ENCODE results near the gene RING1. TPM values are rescaled to one million over a fixed set of nuclear protein-coding genes. Genes with fewer than 3 reads are reported as not detected.

Gene RING1
- total RNA-seq, 3 donors from 2014 or later (not counting 1 experiment from before 2014, with no cell fraction given) = 34.5 to 40.3 (median 36.5) TPM

- Histone ChIP-seq H3K4me1 (ENCODE audit: control insufficient read depth, insufficient read depth, low read length) (peaks cover 4% of the 10 kb centered on the region), H3K9me3 (ENCODE audit: control insufficient read depth, insufficient read depth, low read length) (no peaks in the 10 kb centered on the region), H3K4me3 (ENCODE audit: low read length) (no peak overlapping the region), H3K36me3 (ENCODE audit: control insufficient read depth, insufficient read depth, low read length) (no peaks in the 10 kb centered on the region), H3K27ac (ENCODE audit: low read length) (no peak overlapping the region), H3K27me3 (ENCODE audit: control insufficient read depth, insufficient read depth, low read length) (no peaks in the 10 kb centered on the region)
- Mint-ChIP-seq H3K9me3 (no peaks in the 10 kb centered on the region), H3K36me3 (no peaks in the 10 kb centered on the region), H3K27me3 (ENCODE audit: low read depth in 2 of 2) (peaks cover 0 to 10% of the 10 kb centered on the region in 2 donors), H3K4me1 (peaks cover 2 to 3% of the 10 kb centered on the region in 2 donors), H3K27ac (no peak overlapping the region), H3K4me3 (no peak overlapping the region)
- TF ChIP-seq, protein P1, sequence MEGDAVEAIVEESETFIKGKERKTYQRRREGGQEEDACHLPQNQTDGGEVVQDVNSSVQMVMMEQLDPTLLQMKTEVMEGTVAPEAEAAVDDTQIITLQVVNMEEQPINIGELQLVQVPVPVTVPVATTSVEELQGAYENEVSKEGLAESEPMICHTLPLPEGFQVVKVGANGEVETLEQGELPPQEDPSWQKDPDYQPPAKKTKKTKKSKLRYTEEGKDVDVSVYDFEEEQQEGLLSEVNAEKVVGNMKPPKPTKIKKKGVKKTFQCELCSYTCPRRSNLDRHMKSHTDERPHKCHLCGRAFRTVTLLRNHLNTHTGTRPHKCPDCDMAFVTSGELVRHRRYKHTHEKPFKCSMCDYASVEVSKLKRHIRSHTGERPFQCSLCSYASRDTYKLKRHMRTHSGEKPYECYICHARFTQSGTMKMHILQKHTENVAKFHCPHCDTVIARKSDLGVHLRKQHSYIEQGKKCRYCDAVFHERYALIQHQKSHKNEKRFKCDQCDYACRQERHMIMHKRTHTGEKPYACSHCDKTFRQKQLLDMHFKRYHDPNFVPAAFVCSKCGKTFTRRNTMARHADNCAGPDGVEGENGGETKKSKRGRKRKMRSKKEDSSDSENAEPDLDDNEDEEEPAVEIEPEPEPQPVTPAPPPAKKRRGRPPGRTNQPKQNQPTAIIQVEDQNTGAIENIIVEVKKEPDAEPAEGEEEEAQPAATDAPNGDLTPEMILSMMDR (IDR thresholded peaks at IDR 0.05) = no peak
- intact Hi-C loops (cut with micrococcal nuclease) = no loop called here
- DNase-seq = no peak
- no peak for ATAC-seq
- WGBS (ENCODE audit: insufficient coverage) = 80% methylated on average over 5 of the region's 7 CpGs
These were observed 41.5 kb upstream of the RING1 start for GRCh38 chr6:33166811-33167210.

GRCh38 chr6:33167374-33168283 lies 40.7 kb upstream of the RING1 start:
- no peak for ATAC-seq
- H3K27ac Mint-ChIP-seq = no peak overlapping the region

DNA sequence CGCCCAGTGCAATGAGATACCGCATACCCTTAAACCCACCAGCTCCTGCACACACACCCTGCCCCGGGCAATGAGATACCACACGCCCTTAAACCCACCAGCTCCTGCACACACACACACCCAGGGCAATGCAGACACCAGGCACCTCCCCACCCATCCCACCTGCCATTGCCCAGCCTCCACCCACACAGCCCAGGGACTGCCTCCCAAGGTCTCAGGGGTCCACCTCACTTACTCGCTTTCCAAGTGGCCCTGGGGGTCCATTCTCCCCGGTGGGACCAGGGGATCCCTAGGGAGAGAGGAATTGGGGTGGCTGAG lies 40.1 kb upstream of the RING1 start:
- Histone ChIP-seq H3K36me3 (ENCODE audit: control insufficient read depth, insufficient read depth, low read length) (no peaks in the 10 kb centered on the region), H3K27me3 (ENCODE audit: control insufficient read depth, insufficient read depth, low read length) (no peaks in the 10 kb centered on the region), H3K4me3 (ENCODE audit: low read length) (no peak overlapping the region), H3K9me3 (ENCODE audit: control insufficient read depth, insufficient read depth, low read length) (no peaks in the 10 kb centered on the region), H3K27ac (ENCODE audit: low read length) (no peak overlapping the region), H3K4me1 (ENCODE audit: control insufficient read depth, insufficient read depth, low read length) (no peaks in the 10 kb centered on the region)
- H3K27ac Mint-ChIP-seq = no peak overlapping the region
- H3K27me3 Mint-ChIP-seq (ENCODE audit: low read depth in 2 of 2) = peaks cover 0 to 10% of the 10 kb centered on the region in 2 donors
- 65% methylated on average over 5 of the region's 6 CpGs for WGBS (ENCODE audit: insufficient coverage)
- no peaks in the 10 kb centered on the region for H3K4me1 Mint-ChIP-seq
- intact Hi-C loops (cut with micrococcal nuclease) = no loop called here
- DNase-seq (no peak), ATAC-seq (no peak)
- no peaks in the 10 kb centered on the region for H3K9me3 Mint-ChIP-seq
- TF ChIP-seq, protein P1 (IDR thresholded peaks at IDR 0.05) = no peak
- no peaks in the 10 kb centered on the region for H3K36me3 Mint-ChIP-seq
- no peak overlapping the region for H3K4me3 Mint-ChIP-seq

More at GRCh38 chr6:33167374-33168283, 40.7 kb upstream of the RING1 start:
- Histone ChIP-seq H3K4me1 (ENCODE audit: control insufficient read depth, insufficient read depth, low read length) (no peaks in the 10 kb centered on the region), H3K27ac (ENCODE audit: low read length) (no peak overlapping the region), H3K36me3 (ENCODE audit: control insufficient read depth, insufficient read depth, low read length) (no peaks in the 10 kb centered on the region), H3K9me3 (ENCODE audit: control insufficient read depth, insufficient read depth, low read length) (no peaks in the 10 kb centered on the region), H3K27me3 (ENCODE audit: control insufficient read depth, insufficient read depth, low read length) (no peaks in the 10 kb centered on the region), H3K4me3 (ENCODE audit: low read length) (no peak overlapping the region)
- DNase-seq = no peak
- Mint-ChIP-seq H3K4me3 (no peak overlapping the region), H3K4me1 (no peaks in the 10 kb centered on the region), H3K36me3 (no peaks in the 10 kb centered on the region), H3K27me3 (ENCODE audit: low read depth in 2 of 2) (peaks cover 0 to 10% of the 10 kb centered on the region in 2 donors), H3K9me3 (no peaks in the 10 kb centered on the region)
- intact Hi-C loops (cut with micrococcal nuclease) = no loop called here
- TF ChIP-seq, protein P1 (IDR thresholded peaks at IDR 0.05) = no peak
- WGBS (ENCODE audit: insufficient coverage) = 94% methylated on average over 16 of the region's 19 CpGs

Measured in natural killer cell (primary cell).